Non-pigmented ciliary epithelial cell (primary cell): ENCODE data around the gene NTN5.
"Not testable (repeated sequence)": the region's sequence is repeated elsewhere in the genome, so short reads cannot be mapped to it uniquely, and the experiment has no call there.

ENCODE experiments used
- DNase-seq: peaks from one replicate; pipeline ENCODE4 v3.0.0-alpha.2; 2010; ENCODE audit warnings: low read depth

The NTN5 gene

GRCh38 chr19:48644355-48644754, 28.5 kb downstream of the NTN5 start:
- no peak for DNase-seq

GRCh38 chr19:48642862-48643261, 30.0 kb downstream of the NTN5 start:
- no peak for DNase-seq

- no peak for DNase-seq
Observed at GRCh38 chr19:48641850-48642249, 31.0 kb downstream of the NTN5 start.

GRCh38 chr19:48639483-48640375, 33.1 kb downstream of the NTN5 start:
- no peak for DNase-seq

- no peak for DNase-seq
Observed at GRCh38 chr19:48638831-48639381, 33.9 kb downstream of the NTN5 start.

GRCh38 chr19:48637948-48638830, 34.6 kb downstream of the NTN5 start:
- no peak for DNase-seq

- DNase-seq = no peak
Observed at GRCh38 chr19:48637449-48637947, 35.3 kb downstream of the NTN5 start.

GRCh38 chr19:48636859-48637448, 35.9 kb downstream of the NTN5 start, which contains the start of gene DBP:
DBP (minus strand) TSS chr19:48637379; CDS start chr19:48636994, 385 bp downstream.
- no peak for DNase-seq

GRCh38 chr19:48635966-48636858, 36.6 kb downstream of the NTN5 start:
- no peak for DNase-seq

- no peak for DNase-seq
Observed at GRCh38 chr19:48635263-48635965, 37.4 kb downstream of the NTN5 start.

GRCh38 chr19:48634424-48635262, 38.2 kb downstream of the NTN5 start:
- DNase-seq = no peak

GRCh38 chr19:48634036-48634342, 38.8 kb downstream of the NTN5 start:
- DNase-seq = no peak

GRCh38 chr19:48633148-48634035, 39.4 kb downstream of the NTN5 start:
- DNase-seq = no peak

GRCh38 chr19:48632692-48633147, 40.1 kb downstream of the NTN5 start:
- no peak for DNase-seq

GRCh38 chr19:48632286-48632685, 40.5 kb downstream of the NTN5 start:
- DNase-seq = not testable (repeated sequence)

GRCh38 chr19:48631225-48631624, 41.6 kb downstream of the NTN5 start:
- DNase-seq = no peak

- no peak for DNase-seq
Observed at GRCh38 chr19:48630296-48631063, 42.3 kb downstream of the NTN5 start.
